HepG2 (cell line): Measurements from ENCODE around the gene PARP3. TPM values are rescaled to one million over a fixed set of nuclear protein-coding genes. Genes with fewer than 3 reads are reported as not detected.

ENCODE experiments used
- DMAP1 ChIP-seq: IDR thresholded peaks from 2 replicates; pipeline ENCODE4 v1.6.1; 2016
- JDP2 ChIP-seq: sonication (generic); formaldehyde crosslinking; IDR thresholded peaks from 2 replicates; pipeline ENCODE4 v1.8.1; 2022; ENCODE audit warnings: missing genetic modification reagents, borderline replicate concordance
- TARDBP ChIP-seq: sonication (generic); formaldehyde crosslinking; IDR thresholded peaks from 2 replicates; pipeline ENCODE4 v1.8.0; 2022; ENCODE audit warnings: mild to moderate bottlenecking, missing genetic modification reagents
- TOE1 ChIP-seq: sonication (generic); formaldehyde crosslinking; IDR thresholded peaks from 2 replicates; pipeline ENCODE4 v1.4.0; 2020; ENCODE audit warnings: mild to moderate bottlenecking, missing genetic modification reagents
- ZKSCAN1 ChIP-seq: fragments of 150-350 bp; IDR thresholded peaks from 2 replicates; pipeline ENCODE4 v1.6.1; 2014; ENCODE audit warnings: low read length
- ZNF747 ChIP-seq: sonication (generic); formaldehyde crosslinking; IDR thresholded peaks from 2 replicates; pipeline ENCODE4 v1.8.1; 2023; ENCODE audit warnings: missing genetic modification reagents, mild to moderate bottlenecking, borderline replicate concordance
- ZNF878 ChIP-seq: sonication (generic); formaldehyde crosslinking; IDR thresholded peaks from 2 replicates; pipeline ENCODE4 v1.8.1; 2023; ENCODE audit warnings: mild to moderate bottlenecking, missing genetic modification reagents, moderate library complexity
- ZSCAN25 ChIP-seq: sonication (generic); formaldehyde crosslinking; IDR thresholded peaks from 2 replicates; pipeline ENCODE4 v1.8.0; 2022; ENCODE audit warnings: mild to moderate bottlenecking, missing genetic modification reagents
- polyA plus RNA-seq, 8 experiments: library from polyadenylated mRNA; depleted of rRNA in 3 of 8; stranded (reverse) in 7 of 8; unstranded in 1 of 8; fragments of >200 nt; fragmentation: Illumina TruSeq in 4 of 8; extraction: Trizol in 4 of 8; gene quantifications; 2 replicates each; pipeline versions ENCODE4 v1.2.1 to v1.2.3, GENCODE V29; 2011 to 2016; ENCODE audit warnings: low read depth in 4 of 8, missing spikeins in 1 of 8, mixed read lengths in 1 of 8; ENCODE audit not compliant: insufficient read depth in 1 of 8
- total RNA-seq, 5 experiments: library from RNA; depleted of rRNA; stranded (reverse); fragments of >200 nt; fragmentation: Illumina TruSeq; extraction: Trizol; gene quantifications; 2 replicates each; pipeline ENCODE4 v1.2.3, GENCODE V29; 2016; ENCODE audit warnings: low read depth in 1 of 5
- TF ChIP-seq, protein P1 (sequence below): IDR thresholded peaks from 2 replicates; pipeline ENCODE4 v1.6.1; 2016; ENCODE audit warnings: missing compliant biosample characterization, missing genetic modification reagents, borderline replicate concordance
- TF ChIP-seq, protein P2 (sequence below): sonication (generic); formaldehyde crosslinking; IDR thresholded peaks from 2 replicates; pipeline ENCODE4 v1.4.0; 2020; ENCODE audit warnings: missing genetic modification reagents
- TF ChIP-seq, protein P3 (sequence below): sonication (generic); formaldehyde crosslinking; IDR thresholded peaks from 2 replicates; pipeline ENCODE4 v1.4.0; 2020; ENCODE audit warnings: missing genetic modification reagents, borderline replicate concordance
- TF ChIP-seq, protein P4 (sequence below): sonication (generic); formaldehyde crosslinking; IDR thresholded peaks from 2 replicates; pipeline ENCODE4 v1.8.1; 2023; ENCODE audit warnings: mild to moderate bottlenecking, missing genetic modification reagents
- TF ChIP-seq, protein P5 (sequence below): IDR thresholded peaks from 2 replicates; pipeline ENCODE4 v1.6.1; 2012; ENCODE audit warnings: inconsistent platforms
- TF ChIP-seq, protein P6 (sequence below): IDR thresholded peaks from 2 replicates; pipeline ENCODE4 v1.6.1; 2016
- TF ChIP-seq, protein P7 (sequence below): IDR thresholded peaks from 2 replicates; pipeline ENCODE4 v1.6.1; 2018; ENCODE audit warnings: missing genetic modification reagents, mild to moderate bottlenecking, missing compliant biosample characterization

Gene PARP3
- total and polyA plus RNA-seq, 2 of the 13 experiments (the other 11 are each of a cell fraction or from before 2014, with no cell fraction given): 11.2 to 21.5 TPM

DNA sequence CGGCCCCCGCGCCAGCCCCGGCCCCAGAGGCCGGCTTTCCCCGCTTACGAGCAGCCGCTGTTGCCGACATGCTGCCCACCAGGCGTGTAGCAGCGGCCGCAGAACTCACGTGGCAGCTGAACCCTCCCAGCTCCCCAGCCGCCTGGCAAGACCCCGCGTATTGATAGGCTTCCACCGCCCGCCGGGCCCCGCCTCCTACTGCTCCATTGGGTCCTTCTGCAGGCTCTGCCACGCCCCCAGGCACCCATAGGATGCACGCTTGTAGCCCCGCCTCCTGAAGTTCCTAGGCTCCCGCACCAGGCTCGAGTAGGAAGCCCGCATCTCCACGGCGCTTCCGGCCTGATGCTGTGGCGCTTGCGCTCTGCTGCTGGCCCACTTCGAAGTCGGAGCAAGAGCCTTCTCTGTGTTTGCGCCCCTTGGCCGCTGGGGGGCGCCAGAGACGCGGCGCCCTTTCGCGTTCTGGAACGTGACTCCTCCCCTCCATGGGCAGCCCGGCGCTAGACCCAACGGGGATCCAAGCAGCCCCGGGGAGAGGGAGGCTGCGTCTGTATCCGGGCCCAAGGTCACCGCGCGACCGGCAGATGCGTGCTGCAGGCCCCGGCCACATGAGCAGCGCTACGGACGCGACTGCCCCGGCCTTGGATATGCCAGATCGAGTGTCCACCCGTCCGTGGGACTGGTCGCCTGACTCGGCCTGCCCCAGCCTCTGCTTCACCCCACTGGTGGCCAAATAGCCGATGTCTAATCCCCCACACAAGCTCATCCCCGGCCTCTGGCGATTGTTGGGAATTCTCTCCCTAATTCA is at the start of gene PARP3, which contains the start of gene RRP9 (continued):
- TF ChIP-seq, protein P1, sequence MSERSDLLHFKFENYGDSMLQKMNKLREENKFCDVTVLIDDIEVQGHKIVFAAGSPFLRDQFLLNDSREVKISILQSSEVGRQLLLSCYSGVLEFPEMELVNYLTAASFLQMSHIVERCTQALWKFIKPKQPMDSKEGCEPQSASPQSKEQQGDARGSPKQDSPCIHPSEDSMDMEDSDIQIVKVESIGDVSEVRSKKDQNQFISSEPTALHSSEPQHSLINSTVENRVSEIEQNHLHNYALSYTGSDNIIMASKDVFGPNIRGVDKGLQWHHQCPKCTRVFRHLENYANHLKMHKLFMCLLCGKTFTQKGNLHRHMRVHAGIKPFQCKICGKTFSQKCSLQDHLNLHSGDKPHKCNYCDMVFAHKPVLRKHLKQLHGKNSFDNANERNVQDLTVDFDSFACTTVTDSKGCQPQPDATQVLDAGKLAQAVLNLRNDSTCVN (CRISPR knock-in tag): peak; percentile 83
- TF ChIP-seq, protein P2, sequence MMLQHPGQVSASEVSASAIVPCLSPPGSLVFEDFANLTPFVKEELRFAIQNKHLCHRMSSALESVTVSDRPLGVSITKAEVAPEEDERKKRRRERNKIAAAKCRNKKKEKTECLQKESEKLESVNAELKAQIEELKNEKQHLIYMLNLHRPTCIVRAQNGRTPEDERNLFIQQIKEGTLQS (CRISPR knock-in tag): peak; percentile 23; the same call in 1 of the 2 replicates
- TF ChIP-seq ZSCAN25 (CRISPR knock-in tag) (peak; percentile 14; the same call in 1 of the 2 replicates), DMAP1 (CRISPR knock-in tag) (peak; percentile 70), TARDBP (no peak; the same call in 1 of the 2 replicates), ZNF747 (peak; percentile 91; the same call in 1 of the 2 replicates), JDP2 (CRISPR knock-in tag) (no peak), ZNF878 (peak; percentile 61; the same call in 1 of the 2 replicates), TOE1 (CRISPR knock-in tag) (no peak), ZKSCAN1 (no peak)
- TF ChIP-seq, protein P3, sequence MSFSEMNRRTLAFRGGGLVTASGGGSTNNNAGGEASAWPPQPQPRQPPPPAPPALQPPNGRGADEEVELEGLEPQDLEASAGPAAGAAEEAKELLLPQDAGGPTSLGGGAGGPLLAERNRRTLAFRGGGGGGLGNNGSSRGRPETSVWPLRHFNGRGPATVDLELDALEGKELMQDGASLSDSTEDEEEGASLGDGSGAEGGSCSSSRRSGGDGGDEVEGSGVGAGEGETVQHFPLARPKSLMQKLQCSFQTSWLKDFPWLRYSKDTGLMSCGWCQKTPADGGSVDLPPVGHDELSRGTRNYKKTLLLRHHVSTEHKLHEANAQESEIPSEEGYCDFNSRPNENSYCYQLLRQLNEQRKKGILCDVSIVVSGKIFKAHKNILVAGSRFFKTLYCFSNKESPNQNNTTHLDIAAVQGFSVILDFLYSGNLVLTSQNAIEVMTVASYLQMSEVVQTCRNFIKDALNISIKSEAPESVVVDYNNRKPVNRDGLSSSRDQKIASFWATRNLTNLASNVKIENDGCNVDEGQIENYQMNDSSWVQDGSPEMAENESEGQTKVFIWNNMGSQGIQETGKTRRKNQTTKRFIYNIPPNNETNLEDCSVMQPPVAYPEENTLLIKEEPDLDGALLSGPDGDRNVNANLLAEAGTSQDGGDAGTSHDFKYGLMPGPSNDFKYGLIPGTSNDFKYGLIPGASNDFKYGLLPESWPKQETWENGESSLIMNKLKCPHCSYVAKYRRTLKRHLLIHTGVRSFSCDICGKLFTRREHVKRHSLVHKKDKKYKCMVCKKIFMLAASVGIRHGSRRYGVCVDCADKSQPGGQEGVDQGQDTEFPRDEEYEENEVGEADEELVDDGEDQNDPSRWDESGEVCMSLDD (CRISPR knock-in tag): peak; percentile 79; the same call in 1 of the 2 replicates
- TF ChIP-seq, protein P4, sequence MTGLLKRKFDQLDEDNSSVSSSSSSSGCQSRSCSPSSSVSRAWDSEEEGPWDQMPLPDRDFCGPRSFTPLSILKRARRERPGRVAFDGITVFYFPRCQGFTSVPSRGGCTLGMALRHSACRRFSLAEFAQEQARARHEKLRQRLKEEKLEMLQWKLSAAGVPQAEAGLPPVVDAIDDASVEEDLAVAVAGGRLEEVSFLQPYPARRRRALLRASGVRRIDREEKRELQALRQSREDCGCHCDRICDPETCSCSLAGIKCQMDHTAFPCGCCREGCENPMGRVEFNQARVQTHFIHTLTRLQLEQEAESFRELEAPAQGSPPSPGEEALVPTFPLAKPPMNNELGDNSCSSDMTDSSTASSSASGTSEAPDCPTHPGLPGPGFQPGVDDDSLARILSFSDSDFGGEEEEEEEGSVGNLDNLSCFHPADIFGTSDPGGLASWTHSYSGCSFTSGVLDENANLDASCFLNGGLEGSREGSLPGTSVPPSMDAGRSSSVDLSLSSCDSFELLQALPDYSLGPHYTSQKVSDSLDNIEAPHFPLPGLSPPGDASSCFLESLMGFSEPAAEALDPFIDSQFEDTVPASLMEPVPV (CRISPR knock-in tag): no peak
- TF ChIP-seq, protein P5, sequence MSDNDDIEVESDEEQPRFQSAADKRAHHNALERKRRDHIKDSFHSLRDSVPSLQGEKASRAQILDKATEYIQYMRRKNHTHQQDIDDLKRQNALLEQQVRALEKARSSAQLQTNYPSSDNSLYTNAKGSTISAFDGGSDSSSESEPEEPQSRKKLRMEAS: peak; percentile 92
- TF ChIP-seq, protein P6, sequence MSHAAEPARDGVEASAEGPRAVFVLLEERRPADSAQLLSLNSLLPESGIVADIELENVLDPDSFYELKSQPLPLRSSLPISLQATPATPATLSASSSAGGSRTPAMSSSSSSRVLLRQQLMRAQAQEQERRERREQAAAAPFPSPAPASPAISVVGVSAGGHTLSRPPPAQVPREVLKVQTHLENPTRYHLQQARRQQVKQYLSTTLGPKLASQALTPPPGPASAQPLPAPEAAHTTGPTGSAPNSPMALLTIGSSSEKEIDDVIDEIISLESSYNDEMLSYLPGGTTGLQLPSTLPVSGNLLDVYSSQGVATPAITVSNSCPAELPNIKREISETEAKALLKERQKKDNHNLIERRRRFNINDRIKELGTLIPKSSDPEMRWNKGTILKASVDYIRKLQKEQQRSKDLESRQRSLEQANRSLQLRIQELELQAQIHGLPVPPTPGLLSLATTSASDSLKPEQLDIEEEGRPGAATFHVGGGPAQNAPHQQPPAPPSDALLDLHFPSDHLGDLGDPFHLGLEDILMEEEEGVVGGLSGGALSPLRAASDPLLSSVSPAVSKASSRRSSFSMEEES: peak; percentile 80
- TF ChIP-seq, protein P7, sequence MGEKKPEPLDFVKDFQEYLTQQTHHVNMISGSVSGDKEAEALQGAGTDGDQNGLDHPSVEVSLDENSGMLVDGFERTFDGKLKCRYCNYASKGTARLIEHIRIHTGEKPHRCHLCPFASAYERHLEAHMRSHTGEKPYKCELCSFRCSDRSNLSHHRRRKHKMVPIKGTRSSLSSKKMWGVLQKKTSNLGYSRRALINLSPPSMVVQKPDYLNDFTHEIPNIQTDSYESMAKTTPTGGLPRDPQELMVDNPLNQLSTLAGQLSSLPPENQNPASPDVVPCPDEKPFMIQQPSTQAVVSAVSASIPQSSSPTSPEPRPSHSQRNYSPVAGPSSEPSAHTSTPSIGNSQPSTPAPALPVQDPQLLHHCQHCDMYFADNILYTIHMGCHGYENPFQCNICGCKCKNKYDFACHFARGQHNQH (CRISPR knock-in tag): peak; percentile 92
- TF ChIP-seq, all 625 proteins: peak for 328
